GM23338 (cell line): Measurements from ENCODE around the gene CHRNA5.

Experiments used
- CTCF ChIP-seq, 2 experiments: fragments of 200-600 bp in 1 of 2; sonication (generic) in 1 of 2; conservative IDR thresholded peaks; 2 replicates each; pipeline versions ENCODE4 v1.5.1 to v1.6.1; 2016 to 2017; ENCODE audit warnings: antibody characterized with exemption in 2 of 2, low read depth in 2 of 2, mild to moderate bottlenecking in 2 of 2, moderate library complexity in 1 of 2
- EZH2 ChIP-seq: fragments of 200-600 bp; sonication (generic); IDR thresholded peaks from one replicate; pipeline ENCODE4 v1.8.0; 2017; ENCODE audit warnings: antibody characterized with exemption, mild to moderate bottlenecking, low read depth; ENCODE audit not compliant: unreplicated experiment
- EZH2phosphoT487 ChIP-seq: fragments of 200-600 bp; sonication (generic); IDR thresholded peaks from one replicate; pipeline ENCODE4 v1.8.1; 2018; ENCODE audit warnings: antibody characterized with exemption; ENCODE audit not compliant: unreplicated experiment
- JUNB ChIP-seq: IDR thresholded peaks from one replicate; pipeline ENCODE4 v1.6.1; 2016; ENCODE audit warnings: antibody characterized with exemption; ENCODE audit not compliant: unreplicated experiment
- NANOG ChIP-seq: IDR thresholded peaks from 2 replicates; pipeline ENCODE4 v1.6.1; 2016; ENCODE audit warnings: antibody characterized with exemption, borderline replicate concordance
- POLR2AphosphoS5 ChIP-seq: IDR thresholded peaks from 2 replicates; pipeline ENCODE4 v1.6.1; 2016; ENCODE audit warnings: antibody characterized with exemption, low read depth
- STAT1 ChIP-seq: IDR thresholded peaks from one replicate; pipeline ENCODE4 v1.6.1; 2016; ENCODE audit warnings: antibody characterized with exemption; ENCODE audit not compliant: unreplicated experiment

GRCh38 chr15:78598348-78598747, 33.0 kb downstream of the CHRNA5 start:
- no peak for TF ChIP-seq CTCF (conservative IDR thresholded peaks at IDR 0.05; ENCODE audit: low read depth in 2 of 2)
- no peak for TF ChIP-seq EZH2
- no peak for TF ChIP-seq EZH2phosphoT487
- TF ChIP-seq POLR2AphosphoS5 = no peak
- no peak for TF ChIP-seq JUNB
- no peak for TF ChIP-seq STAT1
- TF ChIP-seq NANOG = no peak
